ENCODE data around the gene PHPT1.
"Not testable (repeated sequence)": the region's sequence is repeated elsewhere in the genome, so short reads cannot be mapped to it uniquely, and the experiment has no call there.

The PHPT1 gene

DNA sequence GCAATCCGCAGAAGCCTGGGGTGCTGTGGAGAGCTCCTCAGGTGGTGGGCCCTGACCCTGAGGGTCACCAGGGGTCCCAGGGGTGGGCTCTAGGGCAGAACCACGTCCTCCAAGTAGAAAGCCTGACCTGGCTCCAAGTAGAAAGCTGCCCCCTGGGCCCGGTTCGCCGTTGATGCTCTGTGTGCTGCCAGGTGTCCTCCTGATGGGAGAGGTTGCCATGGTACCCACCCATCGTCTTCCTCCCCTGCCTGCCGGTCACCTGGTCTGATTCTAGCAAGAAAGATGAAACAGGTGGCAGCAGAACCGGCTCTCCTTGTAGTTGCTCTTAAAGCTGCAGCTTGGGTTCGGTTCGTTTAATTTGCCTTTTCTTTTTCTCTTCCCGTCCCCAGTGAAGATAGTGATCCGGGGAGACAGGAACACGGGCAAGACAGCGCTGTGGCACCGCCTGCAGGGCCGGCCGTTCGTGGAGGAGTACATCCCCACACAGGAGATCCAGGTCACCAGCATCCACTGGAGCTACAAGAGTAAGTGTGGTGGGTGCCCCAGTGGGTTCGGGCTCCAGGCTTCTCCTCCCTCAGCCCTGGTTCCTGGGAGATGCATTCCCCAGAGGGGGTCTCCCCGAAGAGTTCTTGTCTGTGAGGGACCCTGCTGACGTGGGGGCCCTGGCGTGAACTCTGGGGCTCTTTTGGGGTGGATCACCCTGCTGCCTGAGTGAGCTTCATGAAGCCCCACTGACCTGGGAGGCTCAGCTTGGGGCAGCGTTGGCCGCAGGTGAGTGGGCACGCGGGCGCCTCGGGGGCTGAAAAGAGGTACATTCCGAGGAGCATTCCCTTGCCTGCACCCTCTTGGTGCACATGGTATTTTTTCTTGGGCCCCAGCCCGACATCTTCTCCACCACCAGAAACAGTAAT is 25.8 kb upstream of the PHPT1 start:
- no peak for DNase-seq (ENCODE audit: low read depth)

DNA sequence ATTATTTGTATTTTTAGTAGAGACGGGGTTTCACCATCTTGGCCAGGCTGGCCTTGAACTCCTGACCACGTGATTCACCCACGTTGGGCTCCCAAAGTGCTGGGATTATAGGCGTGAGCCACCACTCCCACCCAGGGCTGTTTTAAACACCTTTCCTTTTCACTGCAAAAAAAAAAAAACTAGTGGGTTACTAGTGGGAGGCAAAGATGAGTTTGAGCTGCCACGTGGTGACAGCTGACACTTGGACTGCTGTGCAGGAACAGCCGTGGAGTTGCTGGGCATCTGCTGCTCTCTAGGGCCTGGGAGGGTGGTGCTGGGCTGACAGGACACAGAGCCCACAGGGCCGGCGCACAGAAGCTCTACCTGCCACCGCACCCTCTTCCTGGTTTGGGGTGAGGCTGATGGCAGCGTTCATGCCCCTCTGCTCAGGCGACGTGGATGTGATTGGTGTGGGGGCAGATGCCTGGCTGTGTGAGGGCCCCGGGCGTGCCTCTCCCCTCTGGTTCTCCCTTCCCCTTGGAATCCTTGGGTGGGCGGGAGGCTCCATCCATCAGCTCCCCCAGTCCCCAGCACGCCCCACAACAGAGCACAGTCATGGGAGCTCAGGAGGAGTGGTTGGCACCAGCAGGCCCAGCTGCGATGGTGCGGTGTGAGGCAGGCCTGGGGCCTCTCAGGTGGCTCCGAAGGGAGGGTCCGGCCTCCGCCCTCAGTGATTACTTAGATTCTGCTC is 24.5 kb upstream of the PHPT1 start:
- no peak for DNase-seq (ENCODE audit: low read depth)

DNA sequence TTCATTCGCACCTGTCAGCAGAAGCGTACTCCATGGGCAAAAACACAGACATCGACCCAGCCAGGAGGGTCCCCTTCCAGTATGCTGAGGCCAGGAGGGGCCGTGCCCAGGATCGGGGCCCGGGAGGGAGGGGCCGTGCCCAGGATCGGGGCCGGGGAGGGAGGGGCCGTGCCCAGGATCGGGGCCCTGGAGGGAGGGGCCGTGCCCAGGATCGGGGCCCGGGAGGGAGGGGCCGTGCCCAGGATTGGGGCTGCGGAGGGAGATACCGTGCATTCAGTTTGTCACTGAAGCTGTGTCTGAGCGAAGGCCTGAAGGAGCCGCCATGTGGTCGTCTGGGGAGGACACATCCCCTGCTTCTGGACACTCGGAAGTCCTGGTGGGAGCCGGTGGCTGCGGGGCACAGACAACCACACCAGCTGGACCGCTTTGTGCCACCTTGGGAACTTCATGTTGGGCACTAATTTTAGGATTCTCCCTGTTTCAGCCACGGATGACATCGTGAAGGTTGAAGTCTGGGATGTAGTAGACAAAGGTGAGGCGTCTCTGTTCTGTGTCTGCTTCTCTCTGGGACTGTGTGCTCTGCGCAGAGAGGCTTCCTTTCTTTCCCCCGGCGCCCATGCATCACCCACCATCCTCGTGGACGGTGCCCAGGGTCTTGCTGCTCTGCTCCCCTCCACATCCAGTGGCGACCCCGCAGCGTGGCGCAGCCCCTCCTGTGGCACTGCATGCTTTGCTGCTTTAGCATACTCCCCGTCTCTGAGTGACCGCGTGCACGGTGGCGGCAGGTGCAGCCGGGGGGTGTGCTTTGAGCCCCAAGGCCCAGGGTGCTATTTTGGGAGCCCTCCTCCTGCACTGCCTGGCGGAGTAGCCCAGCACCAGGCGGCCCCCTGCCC is 23.7 kb upstream of the PHPT1 start:
- no peak for DNase-seq (ENCODE audit: low read depth)

DNA sequence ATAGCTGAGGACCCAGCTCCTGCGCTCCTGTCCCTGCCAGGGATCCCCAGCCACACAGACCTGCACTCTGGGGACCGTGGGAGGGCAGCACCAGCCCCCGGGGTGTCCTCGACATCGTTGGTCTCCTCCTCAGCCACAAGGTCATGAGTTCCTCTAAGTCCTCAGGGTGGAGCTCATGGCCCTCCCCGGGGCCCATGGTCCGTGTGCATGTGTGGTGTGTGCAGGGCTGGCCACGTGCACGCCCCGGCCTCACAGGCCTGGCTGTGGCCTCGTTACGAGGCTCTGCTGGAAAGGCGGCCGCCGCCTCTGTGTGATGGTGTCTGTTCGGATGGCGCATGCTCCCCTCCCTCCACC is 23.0 kb upstream of the PHPT1 start:
- no peak for DNase-seq (ENCODE audit: low read depth)

- no peak for DNase-seq (ENCODE audit: low read depth)
Measured at GRCh38 chr9:136826703-136827582, 22.3 kb upstream of the PHPT1 start.

DNA sequence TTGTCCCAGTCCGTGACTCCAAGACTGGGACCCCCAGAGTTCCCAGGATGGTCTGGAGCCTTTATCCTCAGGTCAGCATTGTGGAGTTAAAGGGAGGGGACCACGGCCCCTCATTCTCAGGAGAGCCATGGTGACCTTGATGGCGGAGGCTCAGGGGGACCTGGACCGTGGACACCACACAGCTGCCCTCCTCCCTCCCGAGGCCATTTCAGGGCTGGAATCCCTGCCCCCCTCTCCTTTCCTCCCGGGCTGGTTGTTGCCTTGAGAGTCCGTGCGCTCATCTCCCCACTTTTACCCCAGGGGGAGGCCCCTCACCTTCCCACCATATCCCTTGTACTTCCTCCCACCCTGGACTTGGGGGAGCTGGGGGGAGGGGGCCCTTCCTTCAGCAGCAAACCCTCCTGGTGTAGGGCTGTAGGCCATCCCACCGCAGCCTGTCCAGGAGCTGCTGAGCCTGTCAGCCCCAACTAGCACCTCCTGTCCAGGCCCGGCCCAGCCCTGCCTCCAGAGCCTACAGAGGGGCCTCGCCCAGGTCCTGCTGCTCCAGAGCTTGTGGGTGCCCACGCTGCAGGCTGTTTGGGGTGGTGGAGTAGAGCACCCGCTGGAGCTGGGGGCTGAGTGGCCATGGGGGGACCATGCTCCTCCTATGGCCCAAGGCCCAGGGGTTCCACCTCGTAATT is 21.3 kb upstream of the PHPT1 start:
- DNase-seq (ENCODE audit: low read depth): no peak

DNA sequence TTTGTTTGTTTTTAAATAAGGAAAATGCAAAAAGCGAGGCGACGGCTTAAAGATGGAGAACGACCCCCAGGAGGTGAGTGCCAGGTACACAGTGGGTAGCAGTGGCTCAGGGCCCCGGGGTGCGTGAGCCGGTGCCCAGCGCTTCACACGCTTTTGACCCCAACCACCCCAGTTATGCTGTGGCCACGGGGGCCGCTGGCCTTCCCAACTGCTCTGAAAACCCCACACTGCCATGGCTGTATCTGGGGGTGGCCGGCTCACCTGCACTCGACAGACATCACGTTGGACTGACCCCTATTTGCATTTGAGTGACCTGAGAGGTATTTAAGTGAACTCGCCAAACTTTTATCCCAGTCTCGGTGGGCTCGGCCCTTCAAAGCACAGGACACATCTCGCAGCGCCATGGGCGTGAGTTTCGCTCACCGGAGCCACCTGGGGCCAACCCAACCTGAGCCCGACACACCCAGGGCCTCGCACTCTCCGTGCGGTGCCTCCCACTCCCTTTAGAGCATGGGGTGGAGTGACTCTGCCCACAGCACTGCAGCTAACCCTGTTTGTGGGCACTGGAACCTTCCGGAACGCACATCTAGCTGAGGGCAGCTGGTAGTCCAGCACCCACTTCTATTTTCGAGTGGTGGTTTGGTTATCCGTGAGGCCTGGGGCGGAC is 20.6 kb upstream of the PHPT1 start:
- no peak for DNase-seq (ENCODE audit: low read depth)

- no peak for DNase-seq (ENCODE audit: low read depth)
Measured at GRCh38 chr9:136829412-136829811, 19.8 kb upstream of the PHPT1 start.

- DNase-seq (ENCODE audit: low read depth): no peak
Measured at GRCh38 chr9:136829981-136830885, 19.0 kb upstream of the PHPT1 start.

GRCh38 chr9:136831002-136831719 is 18.0 kb upstream of the PHPT1 start:
- no peak for DNase-seq (ENCODE audit: low read depth)

- DNase-seq (ENCODE audit: low read depth): no peak
Measured at GRCh38 chr9:136831720-136832104, 17.5 kb upstream of the PHPT1 start.

GRCh38 chr9:136832581-136832980 is 16.6 kb upstream of the PHPT1 start:
- no peak for DNase-seq (ENCODE audit: low read depth)

DNA sequence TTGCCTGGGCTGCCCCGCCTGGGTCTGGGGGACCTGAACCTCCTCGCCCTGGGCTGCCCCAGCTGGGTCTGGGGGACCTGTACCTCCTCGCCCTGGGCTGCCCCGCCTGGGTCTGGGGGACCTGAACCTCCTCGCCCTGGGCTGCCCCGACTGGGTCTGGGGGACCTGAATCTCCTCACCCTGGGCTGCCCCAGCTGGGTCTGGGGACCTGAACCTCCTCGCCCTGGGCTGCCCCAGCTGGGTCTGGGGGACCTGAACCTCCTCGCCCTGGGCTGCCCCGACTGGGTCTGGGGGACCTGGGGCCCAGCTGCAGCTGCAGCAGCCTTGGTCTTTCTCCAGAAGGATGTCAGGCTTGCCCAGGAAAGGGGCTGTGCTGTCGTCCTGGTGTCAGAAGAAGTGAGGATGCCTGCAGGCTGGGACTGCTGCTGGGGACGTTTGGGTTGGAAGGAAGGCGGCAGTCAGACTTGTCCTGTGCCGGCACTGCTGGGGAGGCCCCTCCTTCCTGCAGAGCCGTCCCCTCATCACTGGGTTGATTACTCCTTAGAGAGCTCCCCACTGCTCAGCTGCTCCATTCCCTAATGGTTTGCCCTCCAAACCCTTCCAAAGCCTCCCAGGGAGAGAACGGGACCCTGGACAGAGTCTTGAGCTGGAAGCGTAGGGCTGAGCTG is 15.7 kb upstream of the PHPT1 start:
- DNase-seq (ENCODE audit: low read depth): not testable (repeated sequence)

DNA sequence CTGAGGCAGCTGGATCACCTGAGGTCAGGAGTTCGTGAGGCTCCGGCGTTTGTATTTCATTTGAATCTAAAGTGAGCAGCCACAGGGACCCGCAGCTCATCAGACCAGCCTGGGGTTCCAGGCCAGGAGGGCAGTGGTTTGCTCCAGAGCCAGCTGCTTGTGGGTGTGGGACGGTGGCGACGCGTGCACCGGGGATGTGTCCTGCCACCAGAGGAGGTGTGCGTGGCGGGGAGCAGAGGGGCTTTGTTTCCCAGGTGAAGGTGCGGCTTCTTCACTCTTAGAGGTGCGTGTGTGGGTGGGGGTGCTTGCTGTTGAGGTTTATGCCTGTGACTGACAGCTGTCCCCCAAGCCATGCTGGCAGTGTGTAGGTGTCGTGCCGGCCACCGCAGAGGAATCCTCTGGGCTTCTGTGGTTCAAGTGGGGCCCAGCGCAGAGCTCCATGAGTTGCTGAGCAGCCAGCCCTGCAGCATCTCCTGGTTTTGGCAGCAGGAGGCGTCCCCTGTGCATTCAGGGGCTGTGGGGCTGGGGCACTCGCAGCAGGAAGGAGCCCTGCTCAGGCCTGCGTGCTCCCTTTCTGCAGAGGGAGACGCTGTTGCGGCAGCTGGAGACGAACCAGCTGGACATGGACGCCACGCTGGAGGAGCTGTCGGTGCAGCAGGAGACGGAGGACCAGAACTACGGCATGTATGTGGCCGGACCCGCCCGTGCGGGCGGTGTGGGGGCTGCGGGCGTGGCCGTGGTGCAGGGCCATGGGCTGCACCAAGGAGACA is 13.9 kb upstream of the PHPT1 start:
- DNase-seq (ENCODE audit: low read depth): no peak

- no peak for DNase-seq (ENCODE audit: low read depth)
Measured at GRCh38 chr9:136835932-136836904, 13.0 kb upstream of the PHPT1 start.

Data from activated gamma-delta T cell treated with anti-CD3 and anti-CD28 coated beads, Interleukin-2, amount 50 U/mL, for 16 hours (primary cell).